Measurements from ENCODE around the gene HSD17B13.

HSD17B13 gene

GRCh38 chr4:87270144-87270543 lies 52.5 kb downstream of the HSD17B13 start:
- Histone ChIP-seq H3K9me3 (ENCODE audit: control insufficient read depth, insufficient read depth, low read length) (no peaks in the 10 kb centered on the region), H3K4me1 (ENCODE audit: insufficient read depth, low read length) (no peaks in the 10 kb centered on the region), H3K36me3 (ENCODE audit: insufficient read depth, low read length) (no peaks in the 10 kb centered on the region), H3K9ac (ENCODE audit: low read depth, low read length) (no peak overlapping the region)

- Histone ChIP-seq H3K36me3 (ENCODE audit: insufficient read depth, low read length) (no peaks in the 10 kb centered on the region), H3K9me3 (ENCODE audit: control insufficient read depth, insufficient read depth, low read length) (no peaks in the 10 kb centered on the region), H3K9ac (ENCODE audit: low read depth, low read length) (no peak overlapping the region), H3K4me1 (ENCODE audit: insufficient read depth, low read length) (no peaks in the 10 kb centered on the region)
Observed at GRCh38 chr4:87268411-87268810, 54.3 kb downstream of the HSD17B13 start.

- Histone ChIP-seq H3K9ac (ENCODE audit: low read depth, low read length) (no peak overlapping the region), H3K36me3 (ENCODE audit: insufficient read depth, low read length) (no peaks in the 10 kb centered on the region), H3K4me1 (ENCODE audit: insufficient read depth, low read length) (no peaks in the 10 kb centered on the region), H3K9me3 (ENCODE audit: control insufficient read depth, insufficient read depth, low read length) (no peaks in the 10 kb centered on the region)
Observed at GRCh38 chr4:87266986-87267385, 55.7 kb downstream of the HSD17B13 start.

GRCh38 chr4:87262886-87263285 lies 59.8 kb downstream of the HSD17B13 start:
- Histone ChIP-seq H3K9me3 (ENCODE audit: control insufficient read depth, insufficient read depth, low read length) (no peaks in the 10 kb centered on the region), H3K9ac (ENCODE audit: low read depth, low read length) (no peak overlapping the region), H3K4me1 (ENCODE audit: insufficient read depth, low read length) (no peaks in the 10 kb centered on the region), H3K36me3 (ENCODE audit: insufficient read depth, low read length) (no peaks in the 10 kb centered on the region)

GRCh38 chr4:87260477-87260876 lies 62.2 kb downstream of the HSD17B13 start:
- Histone ChIP-seq H3K36me3 (ENCODE audit: insufficient read depth, low read length) (no peaks in the 10 kb centered on the region), H3K4me1 (ENCODE audit: insufficient read depth, low read length) (no peaks in the 10 kb centered on the region), H3K9ac (ENCODE audit: low read depth, low read length) (no peak overlapping the region), H3K9me3 (ENCODE audit: control insufficient read depth, insufficient read depth, low read length) (0 out of 2 replicates have a peak, but pooled peaks cover 4% of the 10 kb centered on the region)

GRCh38 chr4:87258677-87259076 lies 64.0 kb downstream of the HSD17B13 start:
- Histone ChIP-seq H3K4me1 (ENCODE audit: insufficient read depth, low read length) (no peaks in the 10 kb centered on the region), H3K36me3 (ENCODE audit: insufficient read depth, low read length) (no peaks in the 10 kb centered on the region), H3K9me3 (ENCODE audit: control insufficient read depth, insufficient read depth, low read length) (0 out of 2 replicates have a peak, but pooled peaks cover 5% of the 10 kb centered on the region)

GRCh38 chr4:87257523-87257922 lies 65.2 kb downstream of the HSD17B13 start:
- Histone ChIP-seq H3K9ac (ENCODE audit: low read depth, low read length) (no peak overlapping the region), H3K4me1 (ENCODE audit: insufficient read depth, low read length) (no peaks in the 10 kb centered on the region), H3K36me3 (ENCODE audit: insufficient read depth, low read length) (no peaks in the 10 kb centered on the region), H3K9me3 (ENCODE audit: control insufficient read depth, insufficient read depth, low read length) (0 out of 2 replicates have a peak, but pooled peaks cover 5% of the 10 kb centered on the region)

More at GRCh38 chr4:87258677-87259076, 64.0 kb downstream of the HSD17B13 start:
- no peak overlapping the region for H3K9ac ChIP-seq (ENCODE audit: low read depth, low read length)

- Histone ChIP-seq H3K9me3 (ENCODE audit: control insufficient read depth, insufficient read depth, low read length) (0 out of 2 replicates have a peak, but pooled peaks cover 5% of the 10 kb centered on the region), H3K4me1 (ENCODE audit: insufficient read depth, low read length) (no peaks in the 10 kb centered on the region), H3K9ac (ENCODE audit: low read depth, low read length) (no peak overlapping the region), H3K36me3 (ENCODE audit: insufficient read depth, low read length) (no peaks in the 10 kb centered on the region)
Observed at GRCh38 chr4:87255755-87256154, 66.9 kb downstream of the HSD17B13 start.
